A549 (cell line): Measurements from ENCODE around the gene CHMP6. TPM values are rescaled to one million over a fixed set of nuclear protein-coding genes. Genes with fewer than 3 reads are reported as not detected.

Experiments used
- ATAC-seq, 2 experiments: fragments of 200-7000 bp in 1 of 2; fragments of >200 bp in 1 of 2; cut with Nextera tagmentation in 1 of 2; cut with Tn5 transposase in 1 of 2; 3 replicates each; pipeline versions ENCODE4 v1.8.0 to v1.9.1; 2018 to 2020; ENCODE audit warnings: mild to moderate bottlenecking in 1 of 2, moderate library complexity in 1 of 2
- CTCF ChIA-PET: fragments of 300-600 bp; sonication (Branson Sonifier 250); formaldehyde crosslinking; extraction: SDS; loops from one replicate; lab custom pipeline; 2021; ENCODE audit warnings: antibody characterized with exemption, inconsistent platforms; lab: Yijun Ruan, JAX
- POLR2A ChIA-PET: fragments of 350-600 bp; formaldehyde crosslinking; extraction: SDS; loops from one replicate; lab custom pipeline; 2021; ENCODE audit warnings: antibody characterized with exemption, inconsistent platforms; lab: Yijun Ruan, JAX
- DNase-seq, 2 experiments: peaks; one replicate each; pipeline versions ENCODE4 v3.0.0 to v3.0.0-alpha.2; 2011 to 2016; ENCODE audit warnings: low read depth in 1 of 2, low spot score in 1 of 2
- FAIRE-seq: peaks from 2 replicates; lab custom pipeline; 2011; peaks lifted over from hg19 to GRCh38; lab: Jason Lieb, UNC
- H3K27ac ChIP-seq, 2 experiments: fragments of >200 bp; sonication (Bioruptor Twin); formaldehyde crosslinking; 3 replicates each; pipeline ENCODE4 v1.5.1; 2016 to 2017
- H3K4me1 ChIP-seq: fragments of >200 bp; sonication (Bioruptor Twin); formaldehyde crosslinking; 3 replicates; pipeline ENCODE4 v1.6.1; 2016
- H3K4me2 ChIP-seq: fragments of >200 bp; sonication (Bioruptor Twin); formaldehyde crosslinking; 3 replicates; pipeline ENCODE4 v1.6.1; 2016
- H3K4me3 ChIP-seq: fragments of >200 bp; sonication (Bioruptor Twin); formaldehyde crosslinking; 3 replicates; pipeline ENCODE4 v1.5.1; 2016
- H3K9me3 ChIP-seq: fragments of >200 bp; sonication (Bioruptor Twin); formaldehyde crosslinking; 3 replicates; pipeline ENCODE4 v1.6.1; 2016
- BHLHE40 ChIP-seq: IDR thresholded peaks from 2 replicates; pipeline ENCODE4 v1.6.1; 2012; ENCODE audit warnings: low read depth, low read length, inconsistent platforms
- CBX2 ChIP-seq: fragments of 200-600 bp; sonication (generic); IDR thresholded peaks from 2 replicates; pipeline ENCODE4 v1.6.1; 2016; ENCODE audit warnings: low read depth, mild to moderate bottlenecking, borderline replicate concordance
- HEYL ChIP-seq: fragments of 250-450 bp; sonication (Bioruptor Pico); IDR thresholded peaks from 2 replicates; pipeline ENCODE4 v1.8.0; 2021; ENCODE audit warnings: mild to moderate bottlenecking, moderate library complexity
- HOXA7 ChIP-seq: fragments of 250-450 bp; sonication (Bioruptor Pico); IDR thresholded peaks from 2 replicates; pipeline ENCODE4 v1.5.0; 2020; ENCODE audit warnings: mild to moderate bottlenecking, moderate library complexity
- HOXB5 ChIP-seq: fragments of 250-450 bp; sonication (Bioruptor Pico); IDR thresholded peaks from 2 replicates; pipeline ENCODE4 v1.5.0; 2020; ENCODE audit warnings: mild to moderate bottlenecking, moderate library complexity
- JUN ChIP-seq, 2 experiments: fragments of >200 bp; sonication (Bioruptor Twin); formaldehyde crosslinking; IDR thresholded peaks; 2 replicates in 1 of 2; 3 replicates in 1 of 2; pipeline ENCODE4 v1.6.1; 2016 to 2017
- JUNB ChIP-seq: fragments of >200 bp; sonication (Bioruptor Twin); formaldehyde crosslinking; IDR thresholded peaks from 2 replicates; pipeline ENCODE4 v1.6.1; 2016
- KDM1A ChIP-seq: fragments of 200-600 bp; sonication (generic); IDR thresholded peaks from 2 replicates; pipeline ENCODE4 v1.6.1; 2016; ENCODE audit warnings: low read depth, mild to moderate bottlenecking
- MYC ChIP-seq: IDR thresholded peaks from 2 replicates; pipeline ENCODE4 v1.6.1; 2012; ENCODE audit warnings: mild to moderate bottlenecking, inconsistent platforms, low read length, improper control_type of control experiment, borderline replicate concordance
- NFE2L2 ChIP-seq: fragments of 150-350 bp; conservative IDR thresholded peaks from 2 replicates; pipeline ENCODE4 v1.6.1; 2014; ENCODE audit warnings: low read length
- PHF8 ChIP-seq: fragments of 200-600 bp; sonication (generic); IDR thresholded peaks from 2 replicates; pipeline ENCODE4 v1.6.1; 2016; ENCODE audit warnings: low read depth, mild to moderate bottlenecking, antibody characterized with exemption, moderate library complexity, borderline replicate concordance
- POLR2AphosphoS2 ChIP-seq: conservative IDR thresholded peaks from 2 replicates; pipeline ENCODE4 v1.6.1; 2012; ENCODE audit warnings: low read length, improper control_type of control experiment, inconsistent platforms
- SREBF2 ChIP-seq: fragments of 450-650 bp; IDR thresholded peaks from 2 replicates; pipeline ENCODE4 v1.6.1; 2014; ENCODE audit warnings: mild to moderate bottlenecking, moderate library complexity
- TP53 ChIP-seq: fragments of 250-450 bp; sonication (Bioruptor Pico); IDR thresholded peaks from 2 replicates; pipeline ENCODE4 v1.5.0; 2021; ENCODE audit warnings: mild to moderate bottlenecking, moderate library complexity
- USF2 ChIP-seq: fragments of 450-650 bp; IDR thresholded peaks from 2 replicates; pipeline ENCODE4 v1.6.1; 2014; ENCODE audit warnings: antibody characterized with exemption
- ZNF302 ChIP-seq: fragments of 250-450 bp; sonication (Bioruptor Pico); IDR thresholded peaks from 2 replicates; pipeline ENCODE4 v1.9.0; 2021; ENCODE audit warnings: inconsistent platforms, mild to moderate bottlenecking, moderate library complexity
- WGBS: methylation state at CpG from one replicate; pipeline ENCODE4 v1.1.6; 2017; ENCODE audit errors: missing lambda C conversion rate; 5-methylcytosine and 5-hydroxymethylcytosine counted together
- polyA plus RNA-seq, 4 experiments: library from polyadenylated mRNA; depleted of rRNA in 3 of 4; stranded (reverse); fragments of >200 nt; fragmentation: RNase III in 1 of 4; extraction: RNeasy Plus Mini Kit Qiagen cat#74134 plus additional on column Dnase treatment in 1 of 4; gene quantifications; 2 replicates in 3 of 4; 3 replicates in 1 of 4; pipeline ENCODE4 v1.2.3, GENCODE V29; 2011 to 2017

Gene CHMP6
- polyA plus RNA-seq, 2 of the 4 experiments (the other 2 are of a cell fraction) = 28.9 to 30.8 TPM

GRCh38 chr17:81046770-81047359, 55.2 kb downstream of the CHMP6 start:
- H3K4me1 ChIP-seq = peaks cover 31% of the 10 kb centered on the region
- H3K4me2 ChIP-seq = no peak overlapping the region
- no peak overlapping the region for H3K27ac ChIP-seq
- H3K4me3 ChIP-seq = no peak overlapping the region
- WGBS = 85% methylated on average over 18 of the region's 18 CpGs
- CTCF ChIA-PET = interaction anchor here (0.7 to 37.9 kb wide), 9 partner anchors 9 to 145 kb away, joined by 3 to 880 read pairs (median 3); no protein-coding TSS in a partner anchor
- ATAC-seq (no peak), DNase-seq (no peak), FAIRE-seq (no peak)
- H3K9me3 ChIP-seq = no peaks in the 10 kb centered on the region
- TF ChIP-seq KDM1A (no peak), TP53 (CRISPR knock-in tag) (no peak), POLR2AphosphoS2 (no peak), CBX2 (no peak), USF2 (no peak), HEYL (CRISPR knock-in tag) (no peak), JUNB (no peak), ZNF302 (CRISPR knock-in tag) (no peak), HOXB5 (CRISPR knock-in tag) (no peak), JUN (IDR thresholded peaks at IDR 0.05) (no peak)
- POLR2A ChIA-PET = interaction anchor here (1.2 kb wide), 1 partner anchor 12 kb away, joined by 3 read pairs; the partner anchor contains the start of gene BAIAP2

- Histone ChIP-seq H3K4me3 (no peak overlapping the region), H3K4me1 (peaks cover 24% of the 10 kb centered on the region), H3K4me2 (no peak overlapping the region), H3K27ac (no peak overlapping the region; a peak in 1 of 6 replicates), H3K9me3 (no peaks in the 10 kb centered on the region)
- ChIA-PET CTCF (interaction anchor here (1.0 to 37.9 kb wide), 5 partner anchors 8 to 94 kb away, joined by 3 to 880 read pairs (median 4); no protein-coding TSS in a partner anchor), POLR2A (interaction anchor here (0.6 kb wide), 1 partner anchor 250 kb away, joined by 3 read pairs; no protein-coding TSS in a partner anchor)
- 95% methylated on average over 26 of the region's 28 CpGs for WGBS
- no peak for FAIRE-seq
- no peak for DNase-seq
- no peak for TF ChIP-seq PHF8
- no peak for TF ChIP-seq SREBF2
- no peak for TF ChIP-seq MYC
- no peak for TF ChIP-seq HOXA7 (CRISPR knock-in tag)
- no peak for ATAC-seq
Observed at GRCh38 chr17:81048827-81049371, 57.3 kb downstream of the CHMP6 start.

- no peak overlapping the region for H3K4me2 ChIP-seq
- no peak for ATAC-seq
- H3K9me3 ChIP-seq = no peaks in the 10 kb centered on the region
- CTCF ChIA-PET = interaction anchor here (1.0 to 37.9 kb wide), 5 partner anchors 8 to 93 kb away, joined by 3 to 880 read pairs (median 4); no protein-coding TSS in a partner anchor
- H3K4me3 ChIP-seq = no peak overlapping the region
- no peak for FAIRE-seq
- H3K4me1 ChIP-seq = peaks cover 18% of the 10 kb centered on the region
- POLR2A ChIA-PET = interaction anchor here (0.6 kb wide), 2 partner anchors 249 to 876 kb away, joined by 3 read pairs; no protein-coding TSS in a partner anchor
- H3K27ac ChIP-seq = peak overlapping the region; percentile 9 to 52; a peak in 2 of 6 replicates
- TF ChIP-seq NFE2L2 = no peak
- TF ChIP-seq BHLHE40 = no peak
- no peak for DNase-seq
- WGBS = 77% methylated on average over 17 of the region's 17 CpGs
Observed at GRCh38 chr17:81049372-81049911, 57.8 kb downstream of the CHMP6 start.

Other genes with a start within 250 kb of the CHMP6 start
- 7.1 and 8.6 TPM in 2 replicates for gene BAIAP2, start 43.3 kb downstream of the CHMP6 start, polyA plus RNA-seq (2011; rRNA removed)
- gene BAIAP2, start 43.3 kb downstream of the CHMP6 start, polyA plus RNA-seq (2017; fragmentation: RNase III; extraction: RNeasy Plus Mini Kit Qiagen cat#74134 plus additional on column Dnase treatment) = 23.9 to 30.4 TPM (median 27.5 TPM) in 3 replicates
- gene PVALEF, start 173.7 kb downstream of the CHMP6 start, polyA plus RNA-seq (2011; rRNA removed) = not detected in 2 replicates
- gene PVALEF, start 173.7 kb downstream of the CHMP6 start, polyA plus RNA-seq (2017; fragmentation: RNase III; extraction: RNeasy Plus Mini Kit Qiagen cat#74134 plus additional on column Dnase treatment) = not detected in 3 replicates
- gene AATK, start 174.4 kb downstream of the CHMP6 start, polyA plus RNA-seq (2011; rRNA removed) = 0.17 and 0.26 TPM in 2 replicates
- gene AATK, start 174.4 kb downstream of the CHMP6 start, polyA plus RNA-seq (2017; fragmentation: RNase III; extraction: RNeasy Plus Mini Kit Qiagen cat#74134 plus additional on column Dnase treatment) = 0.37 to 0.51 TPM (median 0.39 TPM) in 3 replicates
- 2.6 and 3.3 TPM in 2 replicates for gene CEP131, start 231.1 kb downstream of the CHMP6 start, polyA plus RNA-seq (2011; rRNA removed)
- 10.3 to 11.5 TPM (median 10.5 TPM) in 3 replicates for gene CEP131, start 231.1 kb downstream of the CHMP6 start, polyA plus RNA-seq (2017; fragmentation: RNase III; extraction: RNeasy Plus Mini Kit Qiagen cat#74134 plus additional on column Dnase treatment)
- gene TEPSIN, start 247.2 kb downstream of the CHMP6 start, polyA plus RNA-seq (2011; rRNA removed) = 12.5 TPM in 2 replicates
- 26.1 to 31.3 TPM (median 30.4 TPM) in 3 replicates for gene TEPSIN, start 247.2 kb downstream of the CHMP6 start, polyA plus RNA-seq (2017; fragmentation: RNase III; extraction: RNeasy Plus Mini Kit Qiagen cat#74134 plus additional on column Dnase treatment)
- 198 and 308 TPM in 2 replicates for gene NDUFAF8, start 247.5 kb downstream of the CHMP6 start, polyA plus RNA-seq (2011; rRNA removed)
- gene NDUFAF8, start 247.5 kb downstream of the CHMP6 start, polyA plus RNA-seq (2017; fragmentation: RNase III; extraction: RNeasy Plus Mini Kit Qiagen cat#74134 plus additional on column Dnase treatment) = 173 to 192 TPM (median 179 TPM) in 3 replicates